ENCODE measurements around the gene ZNF507. TPM values are rescaled to one million over a fixed set of nuclear protein-coding genes. Genes with fewer than 3 reads are reported as not detected.

Gene ZNF507
- total RNA-seq, 1 experiment from 2014 or later = 26.5 TPM

- Histone ChIP-seq H3K9me3 (ENCODE audit: insufficient read depth, low read depth) (no peaks in the 10 kb centered on the region), H3K4me1 (replicated peaks; ENCODE audit: insufficient read depth) (no peaks in the 10 kb centered on the region), H3K36me3 (ENCODE audit: low read depth) (no peaks in the 10 kb centered on the region), H3K9me2 (ENCODE audit: insufficient read depth) (no peaks in the 10 kb centered on the region), H3K4me3 (no peak overlapping the region), H3K27me3 (ENCODE audit: insufficient read depth, low read depth) (peaks cover 16% of the 10 kb centered on the region), H3K27ac (no peak overlapping the region), H2AFZ (no peak overlapping the region), H3K4me2 (no peak overlapping the region), H3K79me2 (ENCODE audit: low read depth) (no peaks in the 10 kb centered on the region), H3F3A (ENCODE audit: insufficient read depth, low read depth) (no peaks in the 10 kb centered on the region), H4K20me1 (ENCODE audit: insufficient read depth) (no peaks in the 10 kb centered on the region)
- ChIA-PET POLR2A (ENCODE audit: unreplicated experiment) (interaction anchor here (0.6 kb wide), 1 partner anchor 111 kb away, joined by 4 read pairs; no protein-coding TSS in a partner anchor), CTCF (interaction anchor here (0.7 kb wide), 1 partner anchor 9 kb away, joined by 7 read pairs; no protein-coding TSS in a partner anchor)
- no TSS peak for BruUV-seq (replicated peaks)
- TF ChIP-seq EZH2 (IDR thresholded peaks at IDR 0.05; ENCODE audit: low read depth) (no peak), CTCF (conservative IDR thresholded peaks at IDR 0.05) (no peak)
- no peak for DNase-seq
- intact Hi-C loops (cut with micrococcal nuclease; ENCODE audit: unreplicated experiment) = no loop called here
Observed at GRCh38 chr19:32333227-32333626, 12.2 kb upstream of the ZNF507 start.

DNA sequence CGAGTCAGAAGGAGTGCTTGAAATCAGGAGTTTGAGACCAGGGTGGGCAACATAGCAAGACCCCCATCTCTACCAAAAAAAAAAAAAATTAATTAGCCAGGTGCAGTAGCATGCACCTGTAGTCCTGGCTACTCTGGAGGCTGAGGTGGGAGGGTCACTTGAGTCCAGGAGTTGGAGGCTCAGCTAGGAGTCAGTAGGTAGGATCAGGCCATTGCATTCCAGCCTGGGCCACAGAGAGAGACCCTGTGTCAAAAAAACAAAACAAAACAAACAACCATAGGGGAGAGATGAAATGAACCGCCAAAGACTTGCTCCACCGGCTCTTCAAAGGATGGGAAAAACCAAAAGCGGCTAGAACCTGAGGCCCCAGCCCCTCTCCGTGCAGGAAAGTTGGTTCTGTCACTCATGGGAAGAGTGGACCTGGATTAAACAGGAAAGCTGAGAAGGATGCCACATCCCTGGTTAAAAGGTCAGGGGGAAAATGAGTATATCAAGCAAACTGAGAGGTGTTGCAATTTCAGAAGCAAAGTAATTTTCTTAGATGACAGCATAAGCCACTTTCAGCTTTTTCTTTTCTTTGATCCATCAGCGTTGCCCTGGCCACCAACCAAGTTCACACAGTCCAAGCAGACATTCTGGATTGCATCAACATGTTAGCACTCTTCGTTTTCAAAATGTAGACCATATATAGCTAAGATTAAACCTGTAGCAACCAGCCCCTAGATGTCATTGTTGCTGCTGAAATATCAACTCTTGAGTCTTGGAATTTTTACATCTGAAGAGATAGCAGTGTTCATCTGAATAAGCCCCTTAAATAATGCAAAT, 8.9 kb upstream of the ZNF507 start:
- Histone ChIP-seq H3F3A (ENCODE audit: insufficient read depth, low read depth) (no peaks in the 10 kb centered on the region), H3K79me2 (ENCODE audit: low read depth) (no peaks in the 10 kb centered on the region), H2AFZ (no peak overlapping the region), H3K9me2 (ENCODE audit: insufficient read depth) (no peaks in the 10 kb centered on the region), H3K4me2 (no peak overlapping the region), H3K36me3 (ENCODE audit: low read depth) (no peaks in the 10 kb centered on the region), H3K9me3 (ENCODE audit: insufficient read depth, low read depth) (no peaks in the 10 kb centered on the region), H3K27ac (no peak overlapping the region), H3K4me3 (no peak overlapping the region), H3K27me3 (ENCODE audit: insufficient read depth, low read depth) (peaks cover 16% of the 10 kb centered on the region), H4K20me1 (ENCODE audit: insufficient read depth) (no peaks in the 10 kb centered on the region), H3K4me1 (replicated peaks; ENCODE audit: insufficient read depth) (no peaks in the 10 kb centered on the region)
- ChIA-PET CTCF (no interaction called here), POLR2A (ENCODE audit: unreplicated experiment) (interaction anchor here (0.7 kb wide), 1 partner anchor 292 kb away, joined by 3 read pairs; no protein-coding TSS in a partner anchor)
- no peak for DNase-seq
- BruUV-seq (replicated peaks) = no TSS peak
- peak; percentile 31; the same call in 1 of the 2 replicates for TF ChIP-seq CTCF (conservative IDR thresholded peaks at IDR 0.05)
- TF ChIP-seq EZH2 (IDR thresholded peaks at IDR 0.05; ENCODE audit: low read depth) = no peak
- intact Hi-C loops (cut with micrococcal nuclease; ENCODE audit: unreplicated experiment) = loop anchor here (1.0 kb wide), 1 partner anchor 234 kb away; no protein-coding TSS in a partner anchor

DNA sequence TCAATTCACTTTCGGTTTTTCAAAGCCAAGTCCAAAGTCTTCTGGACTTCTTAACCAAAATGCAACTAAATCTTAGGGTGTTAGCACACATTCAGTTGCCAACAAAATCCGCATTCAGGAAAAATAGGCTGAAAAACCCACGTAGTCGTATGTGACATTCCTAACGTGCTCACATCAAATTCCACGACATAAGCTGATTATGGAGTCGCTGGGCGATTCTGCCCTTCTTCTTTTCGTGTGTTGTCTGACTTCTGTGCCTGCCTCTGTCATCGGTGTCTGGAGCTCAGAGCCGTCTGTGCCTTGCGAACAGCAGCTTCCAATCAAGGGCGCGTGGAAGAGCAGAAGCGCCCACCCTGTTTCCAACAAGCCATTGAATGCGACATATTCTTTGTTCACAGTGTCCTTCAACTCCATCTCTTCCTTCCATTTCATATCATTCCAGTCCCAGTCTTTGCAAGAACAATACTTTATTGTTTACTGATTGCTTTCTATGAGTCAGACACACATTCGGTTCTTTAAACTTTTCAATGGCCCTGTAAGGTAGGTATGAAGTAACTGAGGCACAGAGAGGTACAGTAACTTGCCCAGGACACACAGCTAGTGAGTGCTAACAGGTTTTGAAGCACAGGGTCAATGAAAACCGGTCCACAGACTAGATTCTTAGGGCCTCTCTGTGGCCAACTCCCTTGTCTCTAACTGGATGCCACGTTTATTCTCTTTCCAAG, 8.2 kb upstream of the ZNF507 start:
- ChIA-PET POLR2A (ENCODE audit: unreplicated experiment) (interaction anchor here (0.6 to 0.7 kb wide), 3 partner anchors 8 to 293 kb away, joined by 3 to 27 read pairs (median 6); no protein-coding TSS in a partner anchor), CTCF (interaction anchor here (0.6 kb wide), 1 partner anchor 127 kb away, joined by 3 read pairs; no protein-coding TSS in a partner anchor)
- Histone ChIP-seq H3K36me3 (ENCODE audit: low read depth) (no peaks in the 10 kb centered on the region), H3K27me3 (ENCODE audit: insufficient read depth, low read depth) (peaks cover 11% of the 10 kb centered on the region; the same call in 1 of the 2 replicates), H3K9me2 (ENCODE audit: insufficient read depth) (no peaks in the 10 kb centered on the region), H4K20me1 (ENCODE audit: insufficient read depth) (no peaks in the 10 kb centered on the region), H3K4me1 (replicated peaks; ENCODE audit: insufficient read depth) (no peaks in the 10 kb centered on the region), H3F3A (ENCODE audit: insufficient read depth, low read depth) (no peaks in the 10 kb centered on the region), H3K27ac (no peak overlapping the region), H3K4me2 (no peak overlapping the region), H2AFZ (no peak overlapping the region), H3K79me2 (ENCODE audit: low read depth) (no peaks in the 10 kb centered on the region), H3K9me3 (ENCODE audit: insufficient read depth, low read depth) (no peaks in the 10 kb centered on the region), H3K4me3 (no peak overlapping the region)
- no peak for DNase-seq
- no peak for TF ChIP-seq CTCF (conservative IDR thresholded peaks at IDR 0.05)
- no peak for TF ChIP-seq EZH2 (IDR thresholded peaks at IDR 0.05; ENCODE audit: low read depth)
- BruUV-seq (replicated peaks) = no TSS peak
- intact Hi-C loops (cut with micrococcal nuclease; ENCODE audit: unreplicated experiment) = no loop called here
